CD14-positive monocyte (primary cell): Measurements from ENCODE around the gene SLK. TPM values are rescaled to one million over a fixed set of nuclear protein-coding genes. Genes with fewer than 3 reads are reported as not detected.

Experiments
- DNase-seq, 3 donors: peaks; one replicate each; pipeline ENCODE4 v3.0.0-alpha.2; 2011 to 2022
- H2AFZ ChIP-seq: 2 replicates; pipeline ENCODE4 v1.6.0; 2012; ENCODE audit warnings: mild to moderate bottlenecking, low read depth, low read length, inconsistent platforms; ENCODE audit not compliant: insufficient read depth, poor library complexity, severe bottlenecking
- H3K27ac ChIP-seq, 2 donors: 1 replicate in 1 of 2; 2 replicates in 1 of 2; pipeline ENCODE4 v1.5.1; 2012 to 2013; ENCODE audit warnings: low read length in 2 of 2, control low read depth in 1 of 2, inconsistent platforms in 1 of 2, low read depth in 1 of 2, mild to moderate bottlenecking in 1 of 2
- H3K27me3 ChIP-seq, 2 donors: one replicate each; pipeline versions ENCODE4 v1.6.0 to v1.6.1; 2011 to 2013; ENCODE audit warnings: low read length in 2 of 2; ENCODE audit not compliant: control insufficient read depth in 2 of 2, insufficient read depth in 2 of 2
- H3K36me3 ChIP-seq, 2 donors: replicated peaks in 1 of 2; 1 replicate in 1 of 2; 2 replicates in 1 of 2; pipeline versions ENCODE4 v1.5.1 to v1.6.1; 2012 to 2013; ENCODE audit warnings: low read length in 2 of 2, control low read depth in 1 of 2, inconsistent platforms in 1 of 2, mild to moderate bottlenecking in 1 of 2; ENCODE audit not compliant: insufficient read depth in 2 of 2, control insufficient read depth in 1 of 2
- H3K4me1 ChIP-seq, 2 donors: 1 replicate in 1 of 2; 2 replicates in 1 of 2; pipeline versions ENCODE4 v1.5.1 to v1.6.1; 2012 to 2013; ENCODE audit warnings: low read length in 2 of 2, control low read depth in 1 of 2, inconsistent platforms in 1 of 2, mild to moderate bottlenecking in 1 of 2, moderate library complexity in 1 of 2; ENCODE audit not compliant: insufficient read depth in 2 of 2, control insufficient read depth in 1 of 2
- H3K4me2 ChIP-seq: replicated peaks from 2 replicates; pipeline ENCODE3; 2012; ENCODE audit warnings: low read length, moderate library complexity, mild to moderate bottlenecking; ENCODE audit not compliant: poor library complexity, severe bottlenecking; ENCODE audit errors: extremely low read depth
- H3K4me3 ChIP-seq, 3 experiments: fragments of 200-600 bp in 1 of 3; sonication (generic) in 1 of 3; replicated peaks in 1 of 3; 1 replicate in 2 of 3; 2 replicates in 1 of 3; pipeline ENCODE4 v1.5.1; 2011 to 2013; ENCODE audit warnings: low read length in 3 of 3, mild to moderate bottlenecking in 3 of 3, control low read depth in 2 of 3, low read depth in 2 of 3, inconsistent platforms in 1 of 3, moderate library complexity in 1 of 3
- H3K79me2 ChIP-seq: 2 replicates; pipeline ENCODE4 v1.6.0; 2012; ENCODE audit warnings: mild to moderate bottlenecking, control low read depth, inconsistent platforms, low read length, moderate library complexity; ENCODE audit not compliant: insufficient read depth
- H3K9ac ChIP-seq: 2 replicates; pipeline ENCODE4 v1.6.0; 2017; ENCODE audit warnings: low read length, mild to moderate bottlenecking; ENCODE audit not compliant: insufficient read depth, poor library complexity, severe bottlenecking
- H3K9me3 ChIP-seq, 2 donors: replicated peaks in 1 of 2; 1 replicate in 1 of 2; 2 replicates in 1 of 2; pipeline versions ENCODE4 v1.5.1 to v1.6.1; 2012 to 2013; ENCODE audit warnings: low read length in 2 of 2, control low read depth in 1 of 2; ENCODE audit not compliant: control insufficient read depth in 1 of 2, insufficient read depth in 1 of 2
- H4K20me1 ChIP-seq: 2 replicates; pipeline ENCODE4 v1.6.0; 2012; ENCODE audit warnings: mild to moderate bottlenecking, low read length, control low read depth, moderate library complexity; ENCODE audit not compliant: insufficient read depth
- H3K27ac Mint-ChIP-seq, 7 donors: one replicate each; pipeline ENCODE4 v1.8.0; 2020; ENCODE audit warnings: mild to moderate bottlenecking in 7 of 7, mixed read lengths in 7 of 7, moderate library complexity in 6 of 7, inconsistent platforms in 2 of 7
- H3K27me3 Mint-ChIP-seq, 3 donors: one replicate each; pipeline ENCODE4 v1.8.0; 2021 to 2022; ENCODE audit warnings: low read depth in 3 of 3, mild to moderate bottlenecking in 3 of 3, mixed read lengths in 3 of 3, moderate library complexity in 3 of 3, inconsistent platforms in 1 of 3
- H3K36me3 Mint-ChIP-seq, 2 donors: one replicate each; pipeline ENCODE4 v1.8.0; 2020; ENCODE audit warnings: mixed read lengths in 2 of 2, inconsistent platforms in 1 of 2, mild to moderate bottlenecking in 1 of 2
- H3K4me1 Mint-ChIP-seq: one replicate; pipeline ENCODE4 v1.8.0; 2020; ENCODE audit warnings: mild to moderate bottlenecking, mixed read lengths
- H3K4me3 Mint-ChIP-seq, 2 donors: one replicate each; pipeline ENCODE4 v1.8.0; 2020; ENCODE audit warnings: mild to moderate bottlenecking in 2 of 2, mixed read lengths in 2 of 2, moderate library complexity in 1 of 2
- H3K9me3 Mint-ChIP-seq, 7 donors: one replicate each; pipeline ENCODE4 v1.8.0; 2020 to 2022; ENCODE audit warnings: mixed read lengths in 7 of 7, mild to moderate bottlenecking in 6 of 7, moderate library complexity in 6 of 7, inconsistent platforms in 2 of 7
- WGBS: methylation state at CpG from one replicate; pipeline ENCODE4 v1.1.5; 2013; ENCODE audit warnings: missing lambda C conversion rate; ENCODE audit not compliant: insufficient coverage; 5-methylcytosine and 5-hydroxymethylcytosine counted together
- intact Hi-C, 2 donors: fragments of 100-400 bp; cut with micrococcal nuclease; formaldehyde crosslinking; loops; one replicate each; pipeline versions ENCODE4 v1.15.0 to v1.15.1; 2023
- polyA plus RNA-seq, 3 donors: library from polyadenylated mRNA; depleted of rRNA in 1 of 3; unstranded in 2 of 3; stranded (reverse) in 1 of 3; fragments of 300-500 nt in 2 of 3; fragments of >200 nt in 1 of 3; fragmentation: Illumina TruSeq in 2 of 3; gene quantifications; 1 replicate in 2 of 3; 2 replicates in 1 of 3; pipeline ENCODE4 v1.2.3, GENCODE V29; 2012 to 2021
- TF ChIP-seq, protein P1 (sequence below): fragments of 200-600 bp; IDR thresholded peaks from one replicate; pipeline ENCODE4 v1.8.0; 2022; ENCODE audit warnings: antibody characterized with exemption, mild to moderate bottlenecking

Gene SLK
- polyA plus RNA-seq, 3 donors, result 2.9 to 6.5 (median 4.4) TPM

DNA sequence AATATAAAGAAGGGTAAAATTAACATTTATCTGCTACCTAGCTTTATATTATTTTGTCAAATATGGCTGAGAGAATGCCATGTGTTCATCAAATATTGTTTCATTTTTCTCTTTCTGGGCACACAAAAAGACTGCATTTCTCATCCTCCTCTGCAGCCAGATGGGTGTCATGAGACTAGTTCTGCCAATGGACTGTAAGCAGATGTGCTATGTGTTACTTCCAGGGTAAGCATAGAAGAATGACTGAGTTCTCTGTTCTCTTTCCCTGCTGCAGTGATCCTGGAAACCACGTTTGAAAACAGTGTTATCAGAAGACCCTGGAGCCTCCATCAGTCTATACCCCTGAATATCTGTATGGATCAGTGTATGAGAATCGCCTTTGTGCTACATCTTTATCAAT, 24.1 kb upstream of the SLK start:
- H3K36me3 ChIP-seq, result no peaks in the 10 kb centered on the region
- no peaks in the 10 kb centered on the region for H3K79me2 ChIP-seq
- H3K4me3 Mint-ChIP-seq, result no peak overlapping the region
- H3K4me1 ChIP-seq, result no peaks in the 10 kb centered on the region
- H3K4me1 Mint-ChIP-seq, result peaks cover 7% of the 10 kb centered on the region
- no peaks in the 10 kb centered on the region for H3K27me3 ChIP-seq
- TF ChIP-seq, protein P1, sequence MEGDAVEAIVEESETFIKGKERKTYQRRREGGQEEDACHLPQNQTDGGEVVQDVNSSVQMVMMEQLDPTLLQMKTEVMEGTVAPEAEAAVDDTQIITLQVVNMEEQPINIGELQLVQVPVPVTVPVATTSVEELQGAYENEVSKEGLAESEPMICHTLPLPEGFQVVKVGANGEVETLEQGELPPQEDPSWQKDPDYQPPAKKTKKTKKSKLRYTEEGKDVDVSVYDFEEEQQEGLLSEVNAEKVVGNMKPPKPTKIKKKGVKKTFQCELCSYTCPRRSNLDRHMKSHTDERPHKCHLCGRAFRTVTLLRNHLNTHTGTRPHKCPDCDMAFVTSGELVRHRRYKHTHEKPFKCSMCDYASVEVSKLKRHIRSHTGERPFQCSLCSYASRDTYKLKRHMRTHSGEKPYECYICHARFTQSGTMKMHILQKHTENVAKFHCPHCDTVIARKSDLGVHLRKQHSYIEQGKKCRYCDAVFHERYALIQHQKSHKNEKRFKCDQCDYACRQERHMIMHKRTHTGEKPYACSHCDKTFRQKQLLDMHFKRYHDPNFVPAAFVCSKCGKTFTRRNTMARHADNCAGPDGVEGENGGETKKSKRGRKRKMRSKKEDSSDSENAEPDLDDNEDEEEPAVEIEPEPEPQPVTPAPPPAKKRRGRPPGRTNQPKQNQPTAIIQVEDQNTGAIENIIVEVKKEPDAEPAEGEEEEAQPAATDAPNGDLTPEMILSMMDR, result no peak
- H3K4me2 ChIP-seq, result no peak overlapping the region
- no peak overlapping the region for H3K4me3 ChIP-seq
- H3K9ac ChIP-seq, result no peak overlapping the region
- H3K27me3 Mint-ChIP-seq, result peaks cover 0 to 3% (median under 1%) of the 10 kb centered on the region in 3 donors
- H3K27ac ChIP-seq, result no peak overlapping the region
- H4K20me1 ChIP-seq, result no peaks in the 10 kb centered on the region
- intact Hi-C loops, result no loop called here
- DNase-seq, result no peak
- no peaks in the 10 kb centered on the region for H3K9me3 ChIP-seq
- no CpG with 5 or more reads among the region's 2 CpGs for WGBS
- H3K36me3 Mint-ChIP-seq, result no peaks in the 10 kb centered on the region
- no peak overlapping the region for H3K27ac Mint-ChIP-seq
- no peaks in the 10 kb centered on the region for H3K9me3 Mint-ChIP-seq
- H2AFZ ChIP-seq, result no peak overlapping the region

DNA sequence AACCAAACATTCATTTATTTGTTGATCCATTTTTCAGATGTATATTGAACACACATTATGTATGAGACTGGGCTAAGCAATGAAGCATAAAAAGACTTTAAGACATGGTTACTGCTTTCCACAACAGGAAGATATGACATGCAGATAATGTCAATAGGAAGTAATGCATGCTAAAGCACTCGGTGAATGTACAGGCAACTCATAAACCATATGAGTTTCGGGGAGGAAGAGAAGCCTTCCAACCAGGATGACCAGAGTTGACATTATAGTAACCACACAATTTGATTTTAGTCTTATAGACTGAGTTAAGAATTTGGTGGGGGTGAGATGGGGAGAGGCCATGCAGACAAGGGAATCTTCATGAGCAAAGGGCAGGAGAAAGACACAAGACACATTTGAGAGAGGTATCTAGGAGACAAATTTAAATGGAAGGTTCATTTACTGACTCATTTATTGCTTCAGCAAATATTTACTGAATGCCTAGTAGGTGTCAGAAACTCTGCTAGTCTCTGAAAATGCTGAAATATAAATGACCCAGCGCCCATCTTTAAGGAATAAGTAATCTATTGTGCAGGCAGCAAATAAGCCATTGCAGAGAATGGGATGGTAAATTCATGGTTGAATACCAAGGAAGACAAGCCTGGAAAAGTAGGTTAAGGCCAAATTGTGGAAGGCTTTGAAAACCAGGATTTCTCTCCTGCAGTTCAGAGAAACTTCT, 19.0 kb upstream of the SLK start:
- Histone ChIP-seq H3K9ac (no peak overlapping the region), H3K4me1 (no peaks in the 10 kb centered on the region), H3K9me3 (no peaks in the 10 kb centered on the region), H3K4me2 (no peak overlapping the region), H3K27me3 (no peaks in the 10 kb centered on the region), H3K36me3 (no peaks in the 10 kb centered on the region), H2AFZ (no peak overlapping the region), H3K27ac (no peak overlapping the region), H3K4me3 (no peak overlapping the region), H4K20me1 (no peaks in the 10 kb centered on the region), H3K79me2 (no peaks in the 10 kb centered on the region)
- H3K27me3 Mint-ChIP-seq, result peaks cover 0 to 2% (median 0%) of the 10 kb centered on the region in 3 donors
- H3K4me3 Mint-ChIP-seq, result no peak overlapping the region
- peaks cover 9% of the 10 kb centered on the region for H3K4me1 Mint-ChIP-seq
- no peak for DNase-seq
- intact Hi-C loops, result no loop called here
- no CpG with 5 or more reads among the region's 3 CpGs for WGBS
- no peak overlapping the region for H3K27ac Mint-ChIP-seq
- no peaks in the 10 kb centered on the region for H3K36me3 Mint-ChIP-seq
- TF ChIP-seq, protein P1, result no peak
- H3K9me3 Mint-ChIP-seq, result peaks cover 0 to 2% (median 0%) of the 10 kb centered on the region in 7 donors
